ENCODE results near the gene KIZ.

KIZ gene

DNA sequence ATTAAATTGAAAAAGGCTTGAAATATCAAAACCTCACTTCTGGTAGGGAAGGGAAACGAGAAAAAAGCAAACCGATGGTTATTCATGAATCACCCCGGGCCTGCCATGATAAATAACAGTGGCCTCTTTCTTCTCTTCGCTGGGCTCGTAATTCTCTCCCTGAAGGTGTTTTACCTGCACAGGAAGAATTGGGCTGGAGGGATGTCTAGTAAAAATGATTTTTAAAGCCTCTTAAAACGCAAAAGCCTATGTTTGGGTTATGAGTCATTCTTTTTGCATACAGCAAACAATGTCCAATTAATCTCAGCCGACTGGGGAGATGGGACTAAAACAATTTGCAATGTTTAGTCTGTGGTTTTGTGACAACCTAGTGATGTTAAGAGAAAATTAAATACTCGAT is 36.5 kb upstream of the KIZ start:
- TF ChIP-seq, protein P1, sequence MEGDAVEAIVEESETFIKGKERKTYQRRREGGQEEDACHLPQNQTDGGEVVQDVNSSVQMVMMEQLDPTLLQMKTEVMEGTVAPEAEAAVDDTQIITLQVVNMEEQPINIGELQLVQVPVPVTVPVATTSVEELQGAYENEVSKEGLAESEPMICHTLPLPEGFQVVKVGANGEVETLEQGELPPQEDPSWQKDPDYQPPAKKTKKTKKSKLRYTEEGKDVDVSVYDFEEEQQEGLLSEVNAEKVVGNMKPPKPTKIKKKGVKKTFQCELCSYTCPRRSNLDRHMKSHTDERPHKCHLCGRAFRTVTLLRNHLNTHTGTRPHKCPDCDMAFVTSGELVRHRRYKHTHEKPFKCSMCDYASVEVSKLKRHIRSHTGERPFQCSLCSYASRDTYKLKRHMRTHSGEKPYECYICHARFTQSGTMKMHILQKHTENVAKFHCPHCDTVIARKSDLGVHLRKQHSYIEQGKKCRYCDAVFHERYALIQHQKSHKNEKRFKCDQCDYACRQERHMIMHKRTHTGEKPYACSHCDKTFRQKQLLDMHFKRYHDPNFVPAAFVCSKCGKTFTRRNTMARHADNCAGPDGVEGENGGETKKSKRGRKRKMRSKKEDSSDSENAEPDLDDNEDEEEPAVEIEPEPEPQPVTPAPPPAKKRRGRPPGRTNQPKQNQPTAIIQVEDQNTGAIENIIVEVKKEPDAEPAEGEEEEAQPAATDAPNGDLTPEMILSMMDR (IDR thresholded peaks at IDR 0.05), result no peak
- no peak for DNase-seq
- Histone ChIP-seq H3K27ac (no peak overlapping the region), H3K27me3 (peaks cover 0 to 50% of the 10 kb centered on the region in 2 donors), H3K4me3 (no peak overlapping the region), H3K36me3 (no peaks in the 10 kb centered on the region), H3K9me3 (no peaks in the 10 kb centered on the region), H3K4me1 (no peaks in the 10 kb centered on the region)
- intact Hi-C loops (cut with DNase I; ENCODE audit: low total_unique reads), result no loop called here

DNA sequence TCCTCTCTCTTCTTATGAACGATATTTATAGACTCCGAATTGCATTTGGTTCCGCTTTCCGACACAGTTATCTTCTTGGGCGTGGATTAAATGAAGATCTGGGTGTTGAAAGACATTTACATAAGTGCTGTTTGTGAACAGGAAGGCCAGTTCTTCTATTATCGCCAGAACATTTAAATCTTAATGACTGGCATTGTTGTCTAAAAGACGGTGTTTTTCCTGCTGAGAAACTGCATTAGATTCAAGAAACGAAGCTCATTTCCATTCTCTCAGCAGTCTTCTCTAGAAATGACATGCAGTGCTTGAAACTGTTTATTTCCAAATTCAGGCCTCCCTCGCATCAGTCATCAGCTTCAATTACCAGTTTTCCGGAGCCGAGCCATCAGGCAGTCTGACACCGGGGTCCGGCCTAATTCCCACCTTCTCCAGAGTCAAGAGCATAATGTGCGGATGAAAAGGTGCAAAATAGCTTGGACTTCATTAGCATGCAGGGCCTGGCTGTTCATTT is 35.7 kb upstream of the KIZ start:
- Histone ChIP-seq H3K27me3 (peaks cover 0 to 50% of the 10 kb centered on the region in 2 donors), H3K27ac (no peak overlapping the region), H3K4me3 (no peak overlapping the region), H3K36me3 (no peaks in the 10 kb centered on the region), H3K9me3 (no peaks in the 10 kb centered on the region), H3K4me1 (no peaks in the 10 kb centered on the region)
- DNase-seq, result no peak
- intact Hi-C loops (cut with DNase I; ENCODE audit: low total_unique reads), result no loop called here
- TF ChIP-seq, protein P1 (IDR thresholded peaks at IDR 0.05), result no peak

DNA sequence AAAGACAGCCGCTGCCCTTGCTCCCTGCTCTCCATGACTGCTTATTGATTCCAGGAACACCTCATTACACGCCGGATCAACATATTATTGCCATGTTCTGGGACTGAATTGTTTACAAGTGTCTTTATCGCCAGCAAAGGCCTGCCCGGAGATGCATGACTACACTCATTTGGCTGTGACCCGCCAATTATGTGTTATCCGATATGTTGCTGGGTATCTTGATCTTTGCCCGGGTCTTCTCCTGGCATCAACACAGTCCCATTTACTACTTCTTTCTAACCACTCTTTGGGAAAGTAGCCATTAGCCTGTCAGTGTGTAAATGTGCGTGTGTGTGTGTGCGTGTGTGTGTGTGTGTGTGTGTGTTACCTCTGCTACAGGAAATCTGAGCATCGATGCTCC is 35.2 kb upstream of the KIZ start:
- no peak overlapping the region for H3K27ac ChIP-seq
- H3K36me3 ChIP-seq, result no peaks in the 10 kb centered on the region
- H3K9me3 ChIP-seq, result no peaks in the 10 kb centered on the region
- no peak for DNase-seq
- TF ChIP-seq, protein P1 (IDR thresholded peaks at IDR 0.05), result no peak
- intact Hi-C loops (cut with DNase I; ENCODE audit: low total_unique reads), result no loop called here
- H3K4me1 ChIP-seq, result no peaks in the 10 kb centered on the region
- H3K4me3 ChIP-seq, result no peak overlapping the region
- peaks cover 0 to 50% of the 10 kb centered on the region in 2 donors for H3K27me3 ChIP-seq

DNA sequence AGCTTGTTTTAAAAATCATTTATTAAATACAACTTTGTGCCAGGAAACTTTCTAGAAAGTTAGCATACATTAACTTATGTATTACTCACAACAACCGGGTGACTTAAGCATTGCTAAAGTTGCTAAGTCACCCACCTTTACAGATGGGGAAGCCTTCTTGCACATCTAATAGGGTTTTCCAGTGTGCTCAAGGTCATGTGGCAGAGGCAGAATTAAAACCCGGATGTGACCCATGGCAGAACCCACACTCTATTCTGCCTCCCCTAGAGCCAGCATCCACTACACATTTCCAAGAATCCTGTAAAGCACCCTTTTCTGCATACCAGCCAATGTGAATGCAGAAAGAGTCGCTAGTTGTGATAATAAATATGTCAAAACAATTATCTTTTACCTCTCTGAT is 33.1 kb upstream of the KIZ start:
- Histone ChIP-seq H3K4me3 (no peak overlapping the region), H3K4me1 (no peaks in the 10 kb centered on the region), H3K27me3 (peaks cover 0 to 63% of the 10 kb centered on the region in 2 donors), H3K36me3 (no peaks in the 10 kb centered on the region), H3K27ac (no peak overlapping the region), H3K9me3 (no peaks in the 10 kb centered on the region)
- DNase-seq, result no peak
- intact Hi-C loops (cut with DNase I; ENCODE audit: low total_unique reads), result no loop called here
- TF ChIP-seq, protein P1 (IDR thresholded peaks at IDR 0.05), result no peak

DNA sequence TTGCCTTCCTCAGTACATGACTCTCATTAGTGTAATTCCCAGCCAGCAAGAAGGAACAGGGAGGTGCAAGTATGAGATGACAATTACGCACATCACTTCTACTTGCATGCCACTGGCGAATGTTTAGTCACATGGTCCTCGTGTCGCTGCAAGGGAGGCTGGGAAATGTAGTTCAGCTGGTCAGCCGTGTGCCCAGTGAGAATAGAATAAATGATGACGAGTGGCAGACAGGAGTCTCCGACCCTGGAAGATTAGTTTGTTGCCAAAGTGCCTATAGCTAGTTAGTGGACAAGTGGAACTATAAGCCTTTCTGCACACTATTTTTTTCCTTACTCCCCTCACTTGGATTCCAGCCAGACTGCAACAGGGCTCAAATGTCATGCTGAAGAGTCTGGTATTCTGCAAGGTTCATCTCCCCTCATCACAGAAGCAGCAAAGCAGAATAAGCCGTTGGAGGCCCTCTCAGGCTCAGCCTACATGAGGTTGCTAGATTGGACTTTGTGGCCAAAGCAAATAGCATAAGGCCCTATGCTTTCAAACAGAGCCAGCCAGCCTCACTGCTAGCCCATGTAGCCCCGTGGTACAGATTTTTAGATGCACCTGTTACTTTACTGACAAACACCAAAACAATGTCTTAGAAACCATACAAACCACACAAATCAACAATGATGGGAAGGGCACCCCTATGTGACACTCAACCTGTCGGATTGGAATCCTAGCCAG is 29.4 kb upstream of the KIZ start:
- H3K4me1 ChIP-seq, result peaks cover 0 to 18% (median 14%) of the 10 kb centered on the region in 4 donors
- no peaks in the 10 kb centered on the region for H3K9me3 ChIP-seq
- TF ChIP-seq, protein P1 (IDR thresholded peaks at IDR 0.05), result no peak
- H3K4me3 ChIP-seq, result no peak overlapping the region
- DNase-seq, result no peak
- peaks cover 0 to 77% of the 10 kb centered on the region in 2 donors for H3K27me3 ChIP-seq
- no peaks in the 10 kb centered on the region for H3K36me3 ChIP-seq
- no peak overlapping the region for H3K27ac ChIP-seq
- intact Hi-C loops (cut with DNase I; ENCODE audit: low total_unique reads), result no loop called here

Measured in tibial artery (tissue), 4 donors.